Astrocyte of the cerebellum (primary cell): ENCODE measurements around the gene AKT2.

Experiments used
- DNase-seq: peaks from one replicate; pipeline ENCODE4 v3.0.0-alpha.2; 2011; ENCODE audit warnings: low read depth
- H3K4me3 ChIP-seq: 2 replicates; pipeline ENCODE4 v1.5.1; 2011; ENCODE audit warnings: mild to moderate bottlenecking, low read depth, low read length, moderate library complexity
- in situ Hi-C: cut with HindIII; loops from 2 replicates; pipeline ENCODE4 v1.10.0; 2017; ENCODE audit warnings: low sequenced_read_pairs
- TF ChIP-seq, protein P1 (sequence below): IDR thresholded peaks from 2 replicates; pipeline ENCODE4 v1.5.1; 2012; ENCODE audit warnings: low read length, low read depth, moderate library complexity, mild to moderate bottlenecking; ENCODE audit errors: missing control alignments

AKT2 gene

DNA sequence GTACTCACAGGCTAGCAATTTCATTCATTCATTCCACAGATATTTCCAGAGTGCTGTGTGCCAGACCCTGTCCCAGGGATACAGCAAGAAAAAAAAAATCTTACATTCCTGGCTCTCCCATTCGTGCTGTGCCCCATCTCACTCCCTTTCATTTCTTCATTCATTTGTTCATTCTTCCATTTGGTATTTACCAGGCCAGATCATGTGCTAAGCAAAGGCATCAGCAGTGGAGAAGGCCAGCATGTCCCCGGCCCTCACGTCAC lies 91.6 kb downstream of the AKT2 start:
- DNase-seq, result no peak
- no peak overlapping the region for H3K4me3 ChIP-seq
- in situ Hi-C loops, result no loop called here
- TF ChIP-seq, protein P1, sequence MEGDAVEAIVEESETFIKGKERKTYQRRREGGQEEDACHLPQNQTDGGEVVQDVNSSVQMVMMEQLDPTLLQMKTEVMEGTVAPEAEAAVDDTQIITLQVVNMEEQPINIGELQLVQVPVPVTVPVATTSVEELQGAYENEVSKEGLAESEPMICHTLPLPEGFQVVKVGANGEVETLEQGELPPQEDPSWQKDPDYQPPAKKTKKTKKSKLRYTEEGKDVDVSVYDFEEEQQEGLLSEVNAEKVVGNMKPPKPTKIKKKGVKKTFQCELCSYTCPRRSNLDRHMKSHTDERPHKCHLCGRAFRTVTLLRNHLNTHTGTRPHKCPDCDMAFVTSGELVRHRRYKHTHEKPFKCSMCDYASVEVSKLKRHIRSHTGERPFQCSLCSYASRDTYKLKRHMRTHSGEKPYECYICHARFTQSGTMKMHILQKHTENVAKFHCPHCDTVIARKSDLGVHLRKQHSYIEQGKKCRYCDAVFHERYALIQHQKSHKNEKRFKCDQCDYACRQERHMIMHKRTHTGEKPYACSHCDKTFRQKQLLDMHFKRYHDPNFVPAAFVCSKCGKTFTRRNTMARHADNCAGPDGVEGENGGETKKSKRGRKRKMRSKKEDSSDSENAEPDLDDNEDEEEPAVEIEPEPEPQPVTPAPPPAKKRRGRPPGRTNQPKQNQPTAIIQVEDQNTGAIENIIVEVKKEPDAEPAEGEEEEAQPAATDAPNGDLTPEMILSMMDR, result no peak

DNA sequence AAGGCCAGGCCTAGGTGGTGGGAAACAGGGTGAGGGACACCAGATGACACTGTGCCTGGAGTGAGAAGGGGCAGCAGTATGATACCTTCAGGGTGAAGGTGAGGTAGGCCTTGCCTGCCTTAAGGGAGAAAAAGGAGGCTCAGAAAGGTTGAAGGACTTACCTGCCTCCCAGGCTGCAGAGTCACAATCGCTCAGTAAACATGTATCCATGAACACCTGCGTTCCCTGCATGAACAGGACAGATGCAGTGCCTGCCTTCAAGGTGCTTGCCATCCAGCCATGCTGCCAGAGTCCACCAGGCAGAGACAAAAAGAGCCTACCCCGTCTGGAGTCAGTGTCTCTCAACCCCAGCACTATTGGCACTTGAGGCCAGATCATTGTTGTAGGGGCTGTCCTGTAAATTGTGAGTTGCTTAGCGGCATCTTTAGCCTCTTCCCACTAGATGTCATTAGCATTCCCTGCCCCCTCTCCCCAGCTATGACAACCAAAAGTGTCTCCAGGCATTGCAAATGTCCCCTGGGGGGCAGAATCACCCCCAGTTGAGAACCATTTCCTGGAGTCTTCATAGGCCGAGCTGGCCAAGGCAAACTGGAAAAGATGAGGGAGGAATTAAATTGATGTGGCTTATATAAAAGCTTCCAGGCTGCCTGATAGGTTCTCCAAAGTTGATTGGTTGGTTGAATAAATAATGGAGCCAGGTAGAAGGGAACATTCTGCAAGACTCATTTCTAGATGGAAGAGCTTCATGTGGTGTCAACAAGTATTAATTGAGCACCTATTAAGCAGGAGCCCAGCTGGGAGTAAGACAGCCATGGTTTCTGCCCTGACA lies 92.2 kb downstream of the AKT2 start:
- no peak for DNase-seq
- H3K4me3 ChIP-seq, result peak overlapping the region; percentile 92
- TF ChIP-seq, protein P1, result no peak
- in situ Hi-C loops, result no loop called here

DNA sequence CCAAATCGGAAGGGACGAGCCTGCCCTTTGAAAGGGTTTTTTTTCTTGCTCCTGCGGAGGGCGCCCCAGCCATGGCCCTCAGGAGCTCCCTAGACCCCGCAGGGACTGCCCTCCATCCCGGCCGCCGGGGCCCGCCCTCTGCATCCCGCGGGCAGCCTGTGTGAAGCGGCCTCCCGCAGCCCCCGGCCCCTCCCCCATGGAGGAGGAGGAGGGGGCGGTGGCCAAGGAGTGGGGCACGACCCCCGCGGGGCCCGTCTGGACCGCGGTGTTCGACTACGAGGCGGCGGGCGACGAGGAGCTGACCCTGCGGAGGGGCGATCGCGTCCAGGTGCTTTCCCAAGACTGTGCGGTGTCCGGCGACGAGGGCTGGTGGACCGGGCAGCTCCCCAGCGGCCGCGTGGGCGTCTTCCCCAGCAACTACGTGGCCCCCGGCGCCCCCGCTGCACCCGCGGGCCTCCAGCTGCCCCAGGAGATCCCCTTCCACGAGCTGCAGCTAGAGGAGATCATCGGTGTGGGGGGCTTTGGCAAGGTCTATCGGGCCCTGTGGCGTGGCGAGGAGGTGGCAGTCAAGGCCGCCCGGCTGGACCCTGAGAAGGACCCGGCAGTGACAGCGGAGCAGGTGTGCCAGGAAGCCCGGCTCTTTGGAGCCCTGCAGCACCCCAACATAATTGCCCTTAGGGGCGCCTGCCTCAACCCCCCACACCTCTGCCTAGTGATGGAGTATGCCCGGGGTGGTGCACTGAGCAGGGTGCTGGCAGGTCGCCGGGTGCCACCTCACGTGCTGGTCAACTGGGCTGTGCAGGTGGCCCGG lies 93.1 kb downstream of the AKT2 start:
- in situ Hi-C loops, result no loop called here
- TF ChIP-seq, protein P1, result no peak
- peak overlapping the region; percentile 92 for H3K4me3 ChIP-seq
- DNase-seq, result no peak

DNA sequence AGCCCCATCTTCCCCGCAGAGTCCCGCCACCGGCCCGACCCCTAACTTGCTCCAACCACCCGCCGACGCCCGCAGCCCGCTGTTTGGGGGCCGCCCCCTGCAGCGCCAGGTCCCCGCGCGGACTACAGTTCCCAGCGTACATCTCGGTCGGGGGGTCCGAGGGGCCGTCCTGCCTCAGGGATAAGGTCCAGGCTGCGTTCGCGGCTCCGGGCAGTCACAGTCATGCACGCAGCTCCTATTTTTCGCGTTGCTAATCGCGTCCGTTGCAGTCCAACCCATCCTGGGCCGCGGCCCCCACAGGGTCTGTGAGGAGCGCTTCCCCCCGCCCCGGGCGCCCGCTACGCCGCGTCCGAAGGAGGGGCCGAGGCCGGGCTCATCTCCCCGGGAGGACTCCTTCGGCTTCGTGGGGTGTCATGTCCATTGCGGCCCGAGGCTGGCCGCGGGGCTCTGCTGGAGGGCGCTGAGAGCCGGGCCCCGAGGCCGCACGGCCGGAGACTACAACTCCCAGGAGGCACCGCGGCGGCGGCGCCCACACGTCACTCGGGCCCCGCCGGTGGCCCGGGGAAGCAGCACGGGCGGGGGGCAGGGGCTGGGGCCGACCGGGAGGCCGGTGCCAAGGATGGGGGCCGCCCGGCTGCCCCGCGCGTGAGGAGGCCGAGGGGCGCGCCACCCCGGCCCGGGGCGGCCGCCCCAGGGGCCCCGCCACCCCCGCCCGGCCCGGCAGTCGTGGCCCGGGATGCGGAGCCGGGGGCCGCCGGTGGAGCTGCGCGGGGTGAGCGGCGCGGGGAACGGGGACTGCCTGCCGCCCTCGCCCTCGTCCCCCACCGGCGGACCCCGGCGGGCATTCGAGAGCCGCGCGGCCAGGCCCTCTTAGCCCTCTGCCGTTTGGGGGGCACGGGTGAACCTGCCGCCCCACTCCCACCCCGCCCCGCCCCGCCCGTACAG lies 94.0 kb downstream of the AKT2 start, which contains the start of gene MAP3K10:
TSS of gene MAP3K10 (plus strand) at position 536 of the 945 bp plus-strand sequence. CDS start 606 bp downstream, outside the sequence.
- DNase-seq, result no peak
- in situ Hi-C loops, result no loop called here
- TF ChIP-seq, protein P1, result no peak
- H3K4me3 ChIP-seq, result peak within 1 kb of the TSS; percentile 92

DNA sequence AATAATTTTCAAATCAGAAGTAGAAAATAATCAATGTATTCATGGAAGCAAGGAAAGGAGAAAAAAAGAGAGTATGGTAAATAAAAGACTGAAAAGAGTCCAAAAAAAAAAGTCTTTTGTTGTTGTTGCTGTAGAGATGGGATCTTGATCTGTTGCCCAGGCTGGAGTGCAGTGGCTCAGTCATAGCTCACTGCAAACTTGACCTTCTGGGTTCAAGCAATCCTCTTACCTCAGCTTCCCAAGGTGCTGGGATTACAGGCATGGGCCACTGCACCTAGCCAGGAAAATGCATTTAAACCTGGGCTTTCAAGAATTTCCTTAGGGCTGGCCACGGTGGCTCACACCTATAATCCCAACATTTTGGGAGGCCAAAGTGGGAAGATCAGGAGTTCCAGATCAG lies 100.9 kb downstream of the AKT2 start:
- in situ Hi-C loops, result no loop called here

More for the DNA sequence above, 100.9 kb downstream of the AKT2 start:
- TF ChIP-seq, protein P1, result no peak
- no peak for DNase-seq
- no peak overlapping the region for H3K4me3 ChIP-seq
